GM12891 (cell line): ENCODE data around the gene KIAA1614. TPM values are rescaled to one million over a fixed set of nuclear protein-coding genes. Genes with fewer than 3 reads are reported as not detected.

Source experiments
- DNase-seq: peaks from one replicate; pipeline ENCODE4 v3.0.0; 2011; ENCODE audit warnings: low spot score; ENCODE audit not compliant: insufficient read length
- FAIRE-seq: peaks from 2 replicates; lab custom pipeline; 2011; peaks lifted over from hg19 to GRCh38; lab: Jason Lieb, UNC
- PAX5 ChIP-seq: IDR thresholded peaks from 2 replicates; pipeline ENCODE4 v1.6.1; 2011; ENCODE audit warnings: low read length, moderate library complexity, mild to moderate bottlenecking; ENCODE audit not compliant: insufficient read depth, severe bottlenecking
- POLR2A ChIP-seq: IDR thresholded peaks from 2 replicates; pipeline ENCODE4 v1.6.1; 2011; ENCODE audit warnings: low read depth, low read length, control low read depth
- POLR2AphosphoS5 ChIP-seq: IDR thresholded peaks from 2 replicates; pipeline ENCODE4 v1.6.1; 2011; ENCODE audit warnings: low read depth, low read length, control low read depth
- POU2F2 ChIP-seq: IDR thresholded peaks from 2 replicates; pipeline ENCODE4 v1.6.1; 2011; ENCODE audit warnings: low read depth, mild to moderate bottlenecking, control low read depth, low read length, moderate library complexity
- SPI1 ChIP-seq: IDR thresholded peaks from 2 replicates; pipeline ENCODE4 v1.6.1; 2011; ENCODE audit warnings: low read depth, low read length, control low read depth
- TAF1 ChIP-seq: IDR thresholded peaks from 2 replicates; pipeline ENCODE4 v1.6.1; 2011; ENCODE audit warnings: low read depth, low read length, control low read depth
- polyA plus RNA-seq: library from polyadenylated mRNA; unstranded; fragments of >200 nt; gene quantifications from one replicate; pipeline ENCODE4 v1.2.1, GENCODE V29; 2012; ENCODE audit warnings: low read depth, missing spikeins, inconsistent platforms; ENCODE audit not compliant: missing spikeins

Gene KIAA1614
- 0.35 TPM for polyA plus RNA-seq

DNA sequence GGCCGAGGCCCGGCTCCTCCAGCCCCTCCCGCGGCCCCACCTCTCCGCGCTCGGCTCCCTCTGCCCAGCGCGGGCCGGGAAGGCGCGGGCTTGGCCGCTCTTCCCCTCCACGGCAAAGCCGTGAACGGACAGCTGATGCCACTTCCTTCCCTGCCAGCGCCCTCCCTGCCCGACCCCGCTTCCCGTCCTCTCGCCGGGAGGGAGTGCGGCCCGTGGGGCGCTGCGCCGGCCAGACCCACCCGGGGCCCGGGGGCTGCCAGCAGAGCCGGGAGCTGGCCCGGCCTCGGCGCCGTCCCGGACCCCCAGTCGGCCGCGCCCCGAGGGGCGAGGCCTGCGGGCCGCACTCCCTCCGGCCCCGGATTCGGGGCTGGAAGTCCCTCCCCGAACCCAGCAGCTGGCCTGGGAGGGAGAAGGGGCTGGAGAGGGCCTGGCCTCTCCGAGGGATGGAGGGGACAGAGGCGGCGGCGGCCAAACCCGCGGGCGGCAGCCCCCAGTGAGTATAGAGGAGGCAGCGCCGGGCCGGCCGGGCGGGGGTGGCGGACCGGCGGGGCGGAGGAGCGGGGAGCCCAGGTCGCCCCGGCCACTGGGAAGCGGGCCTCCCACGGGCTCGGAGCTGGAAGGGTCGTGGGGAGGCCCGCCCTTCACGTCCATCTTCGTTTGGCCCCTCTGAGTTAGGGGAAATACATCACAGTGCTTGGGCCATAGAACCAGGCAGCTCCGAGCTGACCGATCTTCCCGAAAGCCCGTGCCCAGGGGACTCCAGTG, at the start of gene KIAA1614:
TSS of gene KIAA1614 (plus strand) at position 97 of the 765 bp plus-strand sequence. CDS start at position 444, 347 bp downstream.
- TF ChIP-seq SPI1: 0 out of 2 replicates have a peak, but pooled peaks have one; percentile 15
- TF ChIP-seq POU2F2: no peak
- peak; percentile 51 for FAIRE-seq
- no peak for DNase-seq

DNA sequence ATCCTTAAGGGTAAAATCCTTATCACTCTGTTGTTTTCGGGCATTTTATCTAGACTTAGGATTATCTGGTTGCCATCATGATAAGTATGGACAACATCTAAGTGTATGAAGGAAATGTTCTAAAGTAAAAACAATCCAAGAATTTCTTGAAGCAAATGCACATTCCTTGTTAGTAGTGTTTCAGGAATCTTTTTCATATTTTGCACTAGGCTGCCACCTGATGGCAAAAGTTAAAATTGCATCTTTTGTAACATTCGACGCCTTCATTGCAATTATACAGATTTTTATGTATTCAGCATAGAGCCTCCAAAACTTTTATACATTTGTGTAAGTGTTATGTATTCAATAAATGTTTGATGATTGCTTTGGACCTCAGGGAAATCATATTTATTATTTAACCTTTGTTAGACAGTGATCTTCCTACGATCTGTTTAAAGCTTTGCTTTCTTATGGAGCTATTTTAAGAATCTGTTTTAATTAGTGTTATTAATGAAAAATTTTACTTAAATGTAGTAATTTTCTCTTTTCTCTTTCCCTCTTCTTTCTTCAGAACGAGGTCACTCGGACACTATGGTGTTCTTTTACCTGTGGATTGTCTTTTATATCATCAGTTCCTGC, 49.4 kb upstream of the KIAA1614 start:
- FAIRE-seq (peak; percentile 58), DNase-seq (no peak)
- TF ChIP-seq TAF1: no peak
- TF ChIP-seq PAX5: no peak
- TF ChIP-seq POU2F2: no peak
- no peak for TF ChIP-seq POLR2A
- TF ChIP-seq SPI1: no peak
- TF ChIP-seq POLR2AphosphoS5: no peak

GRCh38 chr1:180881806-180882509, 30.7 kb upstream of the KIAA1614 start:
- DNase-seq (no peak), FAIRE-seq (peak; percentile 72)
- TF ChIP-seq PAX5 (no peak), POLR2A (no peak)

DNA sequence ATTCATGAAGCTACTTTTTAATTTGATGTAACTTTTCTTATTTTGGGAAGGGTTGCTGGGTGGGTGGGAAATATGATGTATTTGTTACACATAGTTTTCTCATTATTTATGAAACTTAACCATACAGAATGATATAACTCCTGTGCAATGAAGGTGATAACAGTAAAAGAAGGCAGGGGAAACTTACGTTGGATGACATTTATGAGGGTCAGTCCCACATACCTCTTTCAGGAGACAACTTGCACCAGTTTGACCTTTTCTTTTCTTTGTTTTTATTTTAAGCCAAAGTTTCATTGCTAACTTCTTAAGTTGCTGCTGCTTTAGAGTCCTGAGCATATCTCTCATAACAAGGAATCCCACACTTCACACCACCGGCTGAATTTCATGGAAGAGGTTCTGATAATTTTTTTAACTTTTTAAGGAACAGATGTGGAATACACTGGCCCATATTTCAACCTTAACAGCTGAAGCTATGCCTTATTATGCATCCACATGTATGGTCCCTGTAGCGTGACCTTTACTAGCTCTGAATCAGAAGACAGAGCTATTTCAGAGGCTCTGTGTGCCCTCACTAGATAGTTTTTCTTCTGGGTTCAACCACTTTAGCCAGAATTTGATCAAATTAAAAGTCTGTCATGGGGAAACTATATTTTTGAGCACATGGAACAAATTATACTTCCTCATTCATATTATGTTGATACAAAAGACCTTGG, 28.0 kb upstream of the KIAA1614 start:
- DNase-seq (no peak), FAIRE-seq (no peak)
- no peak for TF ChIP-seq POLR2AphosphoS5
- no peak for TF ChIP-seq TAF1
- no peak for TF ChIP-seq SPI1
- no peak for TF ChIP-seq PAX5
- TF ChIP-seq POU2F2: no peak
- no peak for TF ChIP-seq POLR2A

GRCh38 chr1:180886338-180886737, 26.4 kb upstream of the KIAA1614 start:
- TF ChIP-seq POLR2A: no peak
- no peak for TF ChIP-seq POU2F2
- TF ChIP-seq TAF1: no peak
- TF ChIP-seq POLR2AphosphoS5: no peak
- no peak for TF ChIP-seq PAX5
- TF ChIP-seq SPI1: no peak
- no peak for DNase-seq
- FAIRE-seq: no peak

DNA sequence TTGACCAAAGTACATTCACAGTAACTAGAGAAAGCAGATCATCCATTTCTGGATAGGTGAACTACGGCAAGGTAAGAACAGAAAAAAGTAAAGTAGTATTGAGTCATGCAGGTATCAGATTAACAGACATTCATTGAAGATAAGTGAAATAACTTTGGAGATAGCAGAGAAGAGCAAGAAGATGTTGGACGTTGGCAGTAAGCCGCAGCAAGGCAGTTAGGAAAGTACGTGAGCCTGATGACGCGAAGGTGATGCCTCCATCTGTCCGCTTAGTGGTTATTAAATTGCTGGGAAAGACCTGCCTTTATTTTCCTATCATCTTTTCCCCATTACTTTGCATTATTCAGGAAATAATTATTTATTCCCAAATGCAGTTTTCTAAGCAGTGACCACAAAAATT, 24.9 kb upstream of the KIAA1614 start:
- TF ChIP-seq POU2F2 (no peak), TAF1 (no peak), PAX5 (no peak), SPI1 (no peak), POLR2AphosphoS5 (no peak), POLR2A (no peak)
- DNase-seq: no peak
- peak; percentile 13 for FAIRE-seq

DNA sequence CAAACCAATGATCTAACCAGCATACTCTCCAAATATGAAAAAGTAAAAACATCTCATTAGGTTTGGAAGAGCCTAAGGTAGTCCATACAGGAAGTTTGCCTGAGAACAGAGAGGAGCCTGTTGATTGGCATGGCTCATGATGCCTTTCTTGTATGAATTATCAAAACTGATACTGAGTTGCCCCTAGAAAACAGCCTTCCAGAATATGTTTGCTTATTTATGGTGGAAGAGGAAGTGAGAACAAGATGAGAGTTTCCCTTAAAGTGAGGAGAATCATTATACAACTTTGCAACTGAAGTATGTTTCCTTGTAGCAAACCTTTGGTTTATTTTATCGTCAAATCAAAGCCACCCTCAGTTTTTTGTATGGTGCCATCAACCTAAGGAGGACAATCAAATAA, 23.8 kb upstream of the KIAA1614 start:
- FAIRE-seq: peak; percentile 91
- TF ChIP-seq TAF1: no peak
- TF ChIP-seq PAX5: no peak
- peak; percentile 96 for TF ChIP-seq SPI1
- no peak for DNase-seq

- no peak for FAIRE-seq
- no peak for DNase-seq
- TF ChIP-seq TAF1: no peak
- TF ChIP-seq SPI1: no peak
- TF ChIP-seq POU2F2: no peak
- TF ChIP-seq POLR2A: no peak
- no peak for TF ChIP-seq POLR2AphosphoS5
- no peak for TF ChIP-seq PAX5
Measured at GRCh38 chr1:180889325-180889724, 23.4 kb upstream of the KIAA1614 start.

DNA sequence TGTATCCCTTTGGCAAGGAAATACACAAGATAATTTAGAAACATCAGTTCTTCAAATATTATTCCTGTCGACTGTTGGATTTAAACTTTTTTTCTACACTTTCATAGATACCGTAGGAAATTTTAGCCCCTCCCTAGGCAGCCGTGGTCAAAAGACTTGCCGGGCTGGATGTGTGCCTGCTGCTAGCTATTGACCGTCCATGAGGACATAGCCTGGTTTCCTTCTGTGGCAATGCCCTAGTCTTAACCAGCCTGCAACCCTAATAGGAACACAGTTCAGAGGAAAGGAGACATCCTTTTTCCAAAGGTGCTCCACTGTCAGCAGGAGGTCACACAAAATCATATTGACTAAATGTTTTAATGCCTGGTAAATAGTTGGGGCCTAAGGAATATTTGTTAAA, 20.4 kb upstream of the KIAA1614 start:
- DNase-seq (no peak), FAIRE-seq (no peak)
- no peak for TF ChIP-seq SPI1
- TF ChIP-seq PAX5: no peak
- TF ChIP-seq TAF1: no peak
- no peak for TF ChIP-seq POLR2A
- no peak for TF ChIP-seq POU2F2
- TF ChIP-seq POLR2AphosphoS5: no peak
